ENCODE data around the gene PTP4A2.

Gene PTP4A2

GRCh38 chr1:31959521-31960340 is 21.6 kb upstream of the PTP4A2 start:
- TF ChIP-seq GATA3 (IDR thresholded peaks at IDR 0.05; ENCODE audit: low read depth, low read length) (no peak), GATA2 (IDR thresholded peaks at IDR 0.05; ENCODE audit: low read depth, low read length) (no peak)

GRCh38 chr1:31957701-31958674 is 19.8 kb upstream of the PTP4A2 start:
- TF ChIP-seq GATA2 (IDR thresholded peaks at IDR 0.05; ENCODE audit: low read depth, low read length) (no peak), GATA3 (IDR thresholded peaks at IDR 0.05; ENCODE audit: low read depth, low read length) (no peak)

- TF ChIP-seq GATA3 (IDR thresholded peaks at IDR 0.05; ENCODE audit: low read depth, low read length) = no peak
- TF ChIP-seq GATA2 (IDR thresholded peaks at IDR 0.05; ENCODE audit: low read depth, low read length) = no peak
Observed at GRCh38 chr1:31955917-31956736, 18.0 kb upstream of the PTP4A2 start.

GRCh38 chr1:31954607-31955283 is 16.6 kb upstream of the PTP4A2 start:
- TF ChIP-seq GATA3 (IDR thresholded peaks at IDR 0.05; ENCODE audit: low read depth, low read length) (no peak), GATA2 (IDR thresholded peaks at IDR 0.05; ENCODE audit: low read depth, low read length) (no peak)

GRCh38 chr1:31952825-31953220 is 14.7 kb upstream of the PTP4A2 start:
- TF ChIP-seq GATA2 (IDR thresholded peaks at IDR 0.05; ENCODE audit: low read depth, low read length) = no peak
- TF ChIP-seq GATA3 (IDR thresholded peaks at IDR 0.05; ENCODE audit: low read depth, low read length) = no peak

- TF ChIP-seq GATA3 (IDR thresholded peaks at IDR 0.05; ENCODE audit: low read depth, low read length) (no peak), GATA2 (IDR thresholded peaks at IDR 0.05; ENCODE audit: low read depth, low read length) (no peak)
Observed at GRCh38 chr1:31951276-31951675, 13.1 kb upstream of the PTP4A2 start.

GRCh38 chr1:31949862-31950261 is 11.7 kb upstream of the PTP4A2 start:
- TF ChIP-seq GATA3 (IDR thresholded peaks at IDR 0.05; ENCODE audit: low read depth, low read length) (no peak), GATA2 (IDR thresholded peaks at IDR 0.05; ENCODE audit: low read depth, low read length) (no peak)

- TF ChIP-seq GATA3 (IDR thresholded peaks at IDR 0.05; ENCODE audit: low read depth, low read length) (no peak), GATA2 (IDR thresholded peaks at IDR 0.05; ENCODE audit: low read depth, low read length) (no peak)
Observed at GRCh38 chr1:31944205-31945089, 6.3 kb upstream of the PTP4A2 start.

GRCh38 chr1:31943546-31944184 is 5.5 kb upstream of the PTP4A2 start:
- TF ChIP-seq GATA2 (IDR thresholded peaks at IDR 0.05; ENCODE audit: low read depth, low read length) = no peak
- no peak for TF ChIP-seq GATA3 (IDR thresholded peaks at IDR 0.05; ENCODE audit: low read depth, low read length)

- TF ChIP-seq GATA3 (IDR thresholded peaks at IDR 0.05; ENCODE audit: low read depth, low read length) (no peak), GATA2 (IDR thresholded peaks at IDR 0.05; ENCODE audit: low read depth, low read length) (no peak)
Observed at GRCh38 chr1:31939484-31940329, 1.5 kb upstream of the PTP4A2 start.
